H9 (cell line): ENCODE results near the gene TAF1L. TPM values are rescaled to one million over a fixed set of nuclear protein-coding genes. Genes with fewer than 3 reads are reported as not detected.

Source experiments
- DNase-seq: peaks from one replicate; pipeline ENCODE4 v3.0.0-alpha.2; 2017
- H2AFZ ChIP-seq: one replicate; pipeline ENCODE4 v1.6.1; 2013; ENCODE audit warnings: mild to moderate bottlenecking, low read length, control low read depth, moderate library complexity
- H2AK5ac ChIP-seq: 2 replicates; pipeline ENCODE4 v1.6.1; 2013; ENCODE audit warnings: low read length, control low read depth, mixed read lengths; ENCODE audit not compliant: insufficient read length
- H2BK120ac ChIP-seq: one replicate; pipeline ENCODE4 v1.6.1; 2013; ENCODE audit warnings: low read depth, mild to moderate bottlenecking, low read length, control low read depth, inconsistent platforms; ENCODE audit not compliant: poor library complexity, severe bottlenecking
- H2BK12ac ChIP-seq: 2 replicates; pipeline ENCODE4 v1.6.1; 2013; ENCODE audit warnings: low read length, control low read depth, mixed read lengths, low read depth; ENCODE audit not compliant: insufficient read length
- H2BK15ac ChIP-seq: 2 replicates; pipeline ENCODE4 v1.6.1; 2013; ENCODE audit warnings: low read depth, low read length, control low read depth
- H2BK20ac ChIP-seq: one replicate; pipeline ENCODE4 v1.6.1; 2013; ENCODE audit warnings: low read depth, mild to moderate bottlenecking, low read length, control low read depth, inconsistent platforms; ENCODE audit not compliant: poor library complexity, severe bottlenecking
- H2BK5ac ChIP-seq: 2 replicates; pipeline ENCODE4 v1.6.1; 2013; ENCODE audit warnings: low read length, control low read depth, mixed read lengths; ENCODE audit not compliant: insufficient read length
- H3K14ac ChIP-seq: 2 replicates; pipeline ENCODE4 v1.6.1; 2013; ENCODE audit warnings: low read length, control low read depth; ENCODE audit not compliant: insufficient read depth
- H3K18ac ChIP-seq: 2 replicates; pipeline ENCODE4 v1.6.1; 2013; ENCODE audit warnings: low read depth, mild to moderate bottlenecking, mixed read lengths, low read length, control low read depth; ENCODE audit not compliant: insufficient read length
- H3K23ac ChIP-seq: 2 replicates; pipeline ENCODE4 v1.6.1; 2013; ENCODE audit warnings: low read length, control low read depth, mixed read lengths, low read depth; ENCODE audit not compliant: insufficient read length
- H3K23me2 ChIP-seq: 2 replicates; pipeline ENCODE4 v1.6.1; 2013; ENCODE audit warnings: low read depth, mild to moderate bottlenecking, mixed read lengths, low read length, control low read depth; ENCODE audit not compliant: insufficient read length, poor library complexity, severe bottlenecking
- H3K27ac ChIP-seq: 2 replicates; pipeline ENCODE4 v1.5.1; 2013; ENCODE audit warnings: low read length, control low read depth, mixed read lengths, low read depth; ENCODE audit not compliant: insufficient read length
- H3K27me3 ChIP-seq: 2 replicates; pipeline ENCODE4 v1.6.1; 2013; ENCODE audit warnings: low read length, control low read depth, inconsistent platforms; ENCODE audit not compliant: insufficient read depth
- H3K4ac ChIP-seq: 2 replicates; pipeline ENCODE4 v1.6.1; 2013; ENCODE audit warnings: low read depth, mild to moderate bottlenecking, control low read depth, inconsistent platforms, low read length, moderate library complexity
- H3K4me1 ChIP-seq: 2 replicates; pipeline ENCODE4 v1.6.1; 2013; ENCODE audit warnings: low read length, control low read depth, inconsistent platforms; ENCODE audit not compliant: insufficient read depth
- H3K4me2 ChIP-seq: 2 replicates; pipeline ENCODE4 v1.6.1; 2013; ENCODE audit warnings: low read length, control low read depth, mixed read lengths; ENCODE audit not compliant: insufficient read length, insufficient read depth
- H3K56ac ChIP-seq: 2 replicates; pipeline ENCODE4 v1.6.1; 2013; ENCODE audit warnings: low read depth, mild to moderate bottlenecking, mixed read lengths, low read length, control low read depth; ENCODE audit not compliant: insufficient read length
- H3K79me1 ChIP-seq: 2 replicates; pipeline ENCODE4 v1.6.1; 2013; ENCODE audit warnings: low read depth, mild to moderate bottlenecking, moderate library complexity, low read length, control low read depth, inconsistent platforms; ENCODE audit not compliant: insufficient read depth, poor library complexity, severe bottlenecking
- H3K79me2 ChIP-seq: 2 replicates; pipeline ENCODE4 v1.6.1; 2013; ENCODE audit warnings: low read length, control low read depth, inconsistent platforms; ENCODE audit not compliant: insufficient read depth
- H3K9ac ChIP-seq: 2 replicates; pipeline ENCODE4 v1.6.1; 2013; ENCODE audit warnings: low read length, control low read depth, mixed read lengths; ENCODE audit not compliant: insufficient read length; ENCODE audit errors: extremely low read depth
- H3K9me3 ChIP-seq: one replicate; pipeline ENCODE4 v1.6.1; 2013; ENCODE audit warnings: low read depth, low read length, inconsistent platforms; ENCODE audit not compliant: control insufficient read depth
- H3T11ph ChIP-seq: one replicate; pipeline ENCODE4 v1.6.1; 2013; ENCODE audit warnings: mild to moderate bottlenecking, low read length, control low read depth, inconsistent platforms
- H4K20me1 ChIP-seq: one replicate; pipeline ENCODE4 v1.6.1; 2013; ENCODE audit not compliant: control insufficient read depth, insufficient read length, insufficient read depth
- H4K5ac ChIP-seq: 2 replicates; pipeline ENCODE4 v1.6.1; 2013; ENCODE audit warnings: low read depth, mild to moderate bottlenecking, mixed read lengths, low read length, control low read depth; ENCODE audit not compliant: insufficient read length
- H4K8ac ChIP-seq: replicated peaks from 2 replicates; pipeline ENCODE4 v1.6.1; 2013; ENCODE audit warnings: low read length, control low read depth, mixed read lengths, low read depth; ENCODE audit not compliant: insufficient read length
- H4K91ac ChIP-seq: 2 replicates; pipeline ENCODE4 v1.6.1; 2013; ENCODE audit warnings: low read depth, mild to moderate bottlenecking, moderate library complexity, mixed read lengths, low read length, control low read depth; ENCODE audit not compliant: insufficient read length
- H3K27ac Mint-ChIP-seq, 3 experiments: 2 replicates in 2 of 3; 3 replicates in 1 of 3; pipeline ENCODE4 v1.8.0; 2020 to 2021; ENCODE audit warnings: mixed read lengths in 3 of 3, mild to moderate bottlenecking in 1 of 3, moderate library complexity in 1 of 3
- H3K27me3 Mint-ChIP-seq: 2 replicates; pipeline ENCODE4 v1.8.0; 2021; ENCODE audit warnings: low read depth, mild to moderate bottlenecking, moderate library complexity, mixed read lengths
- H3K36me3 Mint-ChIP-seq, 3 experiments: 2 replicates in 2 of 3; 3 replicates in 1 of 3; pipeline ENCODE4 v1.8.0; 2020 to 2021; ENCODE audit warnings: low read depth in 3 of 3, mixed read lengths in 3 of 3; ENCODE audit not compliant: insufficient read depth in 1 of 3
- H3K4me1 Mint-ChIP-seq, 2 experiments: 2 replicates each; pipeline ENCODE4 v1.8.0; 2020; ENCODE audit warnings: mixed read lengths in 2 of 2
- H3K4me3 Mint-ChIP-seq, 2 experiments: 2 replicates in 1 of 2; 3 replicates in 1 of 2; pipeline ENCODE4 v1.8.0; 2020 to 2021; ENCODE audit warnings: mild to moderate bottlenecking in 2 of 2, mixed read lengths in 2 of 2, moderate library complexity in 1 of 2
- H3K9me3 Mint-ChIP-seq, 2 experiments: 2 replicates in 1 of 2; 3 replicates in 1 of 2; pipeline ENCODE4 v1.8.0; 2020; ENCODE audit warnings: mild to moderate bottlenecking in 2 of 2, mixed read lengths in 2 of 2, moderate library complexity in 1 of 2
- CTCF ChIP-seq: fragments of 200-600 bp; sonication (generic); conservative IDR thresholded peaks from 3 replicates; pipeline ENCODE4 v1.8.0; 2021; ENCODE audit warnings: antibody characterized with exemption, mild to moderate bottlenecking
- total RNA-seq: library from RNA; stranded (reverse); gene quantifications from 2 replicates; pipeline ENCODE4 v1.2.1, GENCODE V29; 2021

TAF1L gene
- total RNA-seq, 1 experiment from 2014 or later = not detected

GRCh38 chr9:32596936-32597335, 38.5 kb downstream of the TAF1L start:
- Mint-ChIP-seq H3K4me1 (no peaks in the 10 kb centered on the region), H3K27me3 (peaks cover 6% of the 10 kb centered on the region; the same call in 1 of the 2 replicates), H3K9me3 (peaks cover 0 to 47% of the 10 kb centered on the region in 2 experiments; a peak in 2 of 5 replicates), H3K4me3 (no peak overlapping the region), H3K36me3 (no peaks in the 10 kb centered on the region), H3K27ac (no peak overlapping the region)
- Histone ChIP-seq H2BK5ac (no peak overlapping the region), H2BK120ac (no peak overlapping the region), H3K4me1 (no peaks in the 10 kb centered on the region), H4K5ac (no peak overlapping the region), H2BK15ac (no peak overlapping the region), H3K79me2 (no peaks in the 10 kb centered on the region), H3K56ac (no peak overlapping the region), H3K79me1 (no peaks in the 10 kb centered on the region), H3K27me3 (no peaks in the 10 kb centered on the region), H2BK12ac (no peak overlapping the region), H3K4ac (no peak overlapping the region), H3K18ac (no peak overlapping the region), H3K14ac (no peak overlapping the region), H3K27ac (no peak overlapping the region), H2AFZ (no peak overlapping the region), H4K20me1 (no peaks in the 10 kb centered on the region), H3K4me2 (no peak overlapping the region), H3K23me2 (no peaks in the 10 kb centered on the region), H2AK5ac (no peak overlapping the region), H4K8ac (no peak overlapping the region), H3K9ac (no peak overlapping the region), H3T11ph (no peak overlapping the region), H4K91ac (no peak overlapping the region), H3K23ac (no peak overlapping the region), H2BK20ac (no peak overlapping the region), H3K9me3 (no peaks in the 10 kb centered on the region)
- no peak for TF ChIP-seq CTCF
- DNase-seq = no peak
